TTC549 (cell line): ENCODE data around the gene COL15A1.

ENCODE experiments used
- FAIRE-seq: peaks from 2 replicates; lab custom pipeline; 2012; peaks lifted over from hg19 to GRCh38; lab: Jason Lieb, UNC

The COL15A1 gene

GRCh38 chr9:99015890-99016289 is 72.2 kb downstream of the COL15A1 start:
- no peak for FAIRE-seq

DNA sequence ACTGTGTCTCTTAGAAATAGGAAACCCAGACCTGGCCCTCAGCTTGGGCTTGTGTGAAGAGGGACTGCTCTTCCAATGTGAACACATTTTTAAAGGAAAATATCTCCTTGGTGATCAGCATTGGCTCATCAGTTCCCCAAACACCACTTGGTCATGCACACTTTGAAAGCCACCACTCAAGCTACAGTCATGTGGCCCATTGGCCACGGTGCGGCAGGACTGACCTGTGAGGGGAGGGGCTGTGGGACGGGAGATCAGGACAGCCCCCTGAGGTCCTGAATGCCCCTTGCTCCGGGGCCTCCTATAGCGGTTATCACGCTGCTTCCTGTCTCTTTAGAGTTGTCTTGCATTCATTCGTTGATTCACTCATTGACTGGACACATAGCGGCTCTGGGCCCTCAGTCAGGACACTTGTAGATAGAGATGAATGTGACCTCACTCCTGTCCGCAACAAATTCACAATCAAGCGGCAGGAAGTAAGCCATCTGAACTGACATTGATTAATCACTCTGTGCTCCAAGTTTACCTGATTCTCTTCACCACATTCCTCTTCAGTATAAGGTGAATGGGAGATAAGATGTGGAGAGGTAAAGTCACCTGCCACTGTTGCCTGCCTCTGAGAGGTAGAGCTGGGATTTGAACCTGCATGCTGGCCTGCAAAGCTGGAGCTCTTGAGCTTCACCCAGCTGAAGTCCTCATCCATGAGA is 73.1 kb downstream of the COL15A1 start:
- no peak for FAIRE-seq

DNA sequence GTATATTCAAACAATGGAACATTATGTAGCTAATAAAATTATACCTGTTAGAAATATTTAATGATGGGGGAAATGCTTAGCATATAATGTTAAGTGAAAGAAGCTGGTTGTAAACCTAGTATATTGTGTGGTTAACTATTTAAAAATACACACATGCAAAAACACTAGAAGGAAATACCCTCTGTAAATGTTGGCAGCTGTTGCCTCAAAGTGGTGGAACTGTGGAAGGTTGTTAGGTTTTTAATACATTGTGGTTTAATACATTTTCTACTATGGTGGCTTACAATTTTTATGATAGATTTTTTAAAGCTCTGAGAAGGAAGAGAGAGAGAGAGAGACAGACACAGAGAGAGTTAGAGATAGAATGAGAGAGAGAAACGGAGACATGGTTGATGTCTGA is 74.9 kb downstream of the COL15A1 start:
- no peak for FAIRE-seq

- FAIRE-seq = no peak
Observed at GRCh38 chr9:99019510-99020331, 76.0 kb downstream of the COL15A1 start.

- no peak for FAIRE-seq
Observed at GRCh38 chr9:99020786-99021436, 77.2 kb downstream of the COL15A1 start.

- no peak for FAIRE-seq
Observed at GRCh38 chr9:99021512-99021911, 77.8 kb downstream of the COL15A1 start.

- FAIRE-seq = no peak
Observed at GRCh38 chr9:99023231-99023630, 79.5 kb downstream of the COL15A1 start.

DNA sequence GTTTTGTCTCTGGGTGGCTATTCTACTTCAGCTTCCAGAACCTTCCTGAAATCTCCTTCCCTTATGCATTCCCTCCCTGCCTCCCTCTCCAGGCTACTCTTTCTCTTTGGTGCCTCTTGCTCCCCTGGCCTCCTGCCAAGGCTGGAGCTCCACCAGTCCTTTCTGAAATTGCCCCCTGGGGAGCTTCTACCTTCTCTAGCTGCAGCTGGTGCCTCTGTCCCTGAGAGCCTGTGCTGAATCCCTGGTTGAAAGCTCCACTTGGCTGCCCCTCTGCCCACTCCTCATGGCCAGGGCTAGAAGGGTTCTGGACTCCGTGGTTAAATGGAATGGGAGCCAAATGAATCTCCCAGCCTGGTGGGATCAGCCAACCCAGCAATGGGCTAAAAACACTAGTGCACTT is 80.1 kb downstream of the COL15A1 start:
- no peak for FAIRE-seq

- no peak for FAIRE-seq
Observed at GRCh38 chr9:99024959-99025358, 81.3 kb downstream of the COL15A1 start.

- no peak for FAIRE-seq
Observed at GRCh38 chr9:99025616-99026270, 82.0 kb downstream of the COL15A1 start.

- FAIRE-seq = no peak
Observed at GRCh38 chr9:99026271-99026955, 82.7 kb downstream of the COL15A1 start.

GRCh38 chr9:99026956-99027298 is 83.2 kb downstream of the COL15A1 start:
- FAIRE-seq = no peak

DNA sequence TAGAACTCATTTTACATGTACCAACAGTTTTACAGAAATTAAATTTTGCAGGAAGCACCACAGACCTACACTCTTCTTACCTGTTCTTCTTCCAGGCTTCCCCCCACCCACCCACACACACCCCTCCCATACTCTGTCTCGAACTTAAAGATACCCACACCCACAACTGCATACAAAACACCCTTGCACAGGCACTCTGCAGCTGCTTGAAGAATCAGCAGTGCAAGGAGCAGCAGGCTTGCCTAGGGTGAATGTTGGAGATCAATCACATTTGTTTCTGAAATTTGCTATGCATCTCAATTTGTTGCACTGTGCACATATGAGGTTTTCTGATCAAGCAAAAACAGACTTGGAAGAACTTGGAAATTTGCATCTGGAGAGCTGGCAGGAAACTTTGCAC is 83.7 kb downstream of the COL15A1 start:
- no peak for FAIRE-seq

- FAIRE-seq = no peak
Observed at GRCh38 chr9:99029083-99029645, 85.5 kb downstream of the COL15A1 start.

- no peak for FAIRE-seq
Observed at GRCh38 chr9:99030092-99030511, 86.4 kb downstream of the COL15A1 start.

- FAIRE-seq = no peak
Observed at GRCh38 chr9:99030610-99031109, 87.0 kb downstream of the COL15A1 start.

- no peak for FAIRE-seq
Observed at GRCh38 chr9:99031319-99031718, 87.6 kb downstream of the COL15A1 start.

GRCh38 chr9:99031994-99032393 is 88.3 kb downstream of the COL15A1 start:
- FAIRE-seq = no peak

DNA sequence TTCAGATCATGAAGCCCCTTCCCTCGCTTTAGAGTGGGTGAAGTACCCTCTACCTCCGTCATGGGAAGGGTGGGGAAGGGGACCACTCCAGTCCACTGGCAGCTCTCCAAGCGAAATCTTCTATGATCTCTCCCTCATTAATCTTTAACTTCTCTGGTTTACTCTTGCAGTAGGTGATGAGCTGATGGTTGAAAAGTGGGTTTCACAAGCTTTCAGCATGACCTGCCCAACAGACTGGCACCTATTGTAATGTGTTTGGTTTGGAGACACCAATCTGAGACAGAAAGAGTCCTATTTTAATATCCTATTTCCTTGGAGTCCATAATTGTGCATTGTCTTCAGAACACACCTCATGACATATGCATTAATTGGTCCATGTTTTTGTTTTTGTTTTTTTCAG is 90.4 kb downstream of the COL15A1 start:
- no peak for FAIRE-seq

DNA sequence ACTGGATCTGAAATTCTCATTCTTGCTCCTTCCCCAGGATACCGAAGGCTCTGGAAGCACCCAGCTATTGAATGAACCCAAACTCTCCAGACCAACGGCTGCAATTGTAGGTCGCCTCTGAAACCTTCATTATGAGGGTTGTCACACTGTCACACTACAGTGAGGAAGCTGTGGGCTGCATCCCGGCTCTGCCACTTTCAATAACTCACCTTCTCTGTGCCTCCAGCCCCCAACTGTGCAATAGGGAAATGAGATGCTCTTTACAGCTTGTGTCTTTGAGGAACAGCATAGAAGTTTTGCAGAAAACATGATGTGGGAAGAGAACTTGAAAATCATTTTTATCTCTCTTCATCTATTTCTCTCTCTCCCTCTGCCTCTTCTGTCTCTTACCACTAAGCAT is 91.6 kb downstream of the COL15A1 start:
- FAIRE-seq = no peak

DNA sequence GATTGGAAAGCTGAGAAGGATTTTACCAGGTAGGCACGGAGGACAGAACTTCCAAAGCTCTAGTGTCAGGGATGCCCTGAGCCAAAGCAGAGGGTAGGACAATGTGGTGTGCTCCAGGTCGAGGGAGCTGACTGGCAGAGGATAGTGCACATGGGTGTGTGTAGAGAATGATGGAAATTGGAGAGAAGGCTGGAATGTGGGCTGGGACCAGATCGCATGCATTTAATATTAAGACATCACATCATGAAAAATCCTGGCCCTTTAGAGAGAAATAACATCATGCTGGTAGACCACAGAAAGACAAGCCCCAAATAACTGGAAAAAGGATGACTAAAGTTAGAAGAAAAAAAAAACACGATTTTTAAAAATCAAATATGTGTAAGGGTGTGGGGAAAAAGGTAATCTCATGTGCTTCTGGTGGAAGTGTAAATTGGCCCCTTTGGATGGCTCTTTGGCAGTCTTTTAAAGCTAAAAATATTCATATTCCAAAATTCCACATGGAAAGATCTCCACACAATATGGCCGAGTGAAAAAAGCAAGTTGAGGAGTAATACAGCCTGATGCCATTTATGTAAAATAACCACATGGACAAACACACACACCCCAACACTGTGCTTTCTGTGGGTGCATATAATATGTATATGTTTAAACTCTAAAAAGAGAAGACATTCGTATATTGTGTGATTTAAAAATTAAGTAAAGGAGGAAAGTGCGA is 94.2 kb downstream of the COL15A1 start:
- FAIRE-seq = no peak
